ENCODE data around the gene ZNF354C. TPM values are rescaled to one million over a fixed set of nuclear protein-coding genes. Genes with fewer than 3 reads are reported as not detected.

ZNF354C gene
- total and polyA plus RNA-seq, 2 of the 13 experiments (the other 11 are each of a cell fraction or from before 2014, with no cell fraction given): 0.02 TPM; not detected in 1

- no peaks in the 10 kb centered on the region for H3K36me3 ChIP-seq (replicated peaks in 1 of 2; ENCODE audit: control insufficient read depth in 1 of 2, insufficient read depth in 2 of 2, low read length in 2 of 2)
- 37% methylated on average over 8 of the region's 13 CpGs for WGBS (ENCODE audit: low lambda C conversion rate)
- no peak overlapping the region for H3K27ac ChIP-seq (ENCODE audit: extremely low read length, insufficient read depth, low read length)
- DNase-seq (ENCODE audit: low spot score): no peak
- H4K20me1 ChIP-seq (ENCODE audit: insufficient read depth, low read length): no peaks in the 10 kb centered on the region
- no peak overlapping the region for H3K4me3 ChIP-seq (replicated peaks in 1 of 3; ENCODE audit: insufficient read depth in 1 of 3, low read depth in 2 of 3, low read length in 3 of 3)
- no peaks in the 10 kb centered on the region for H3K9me3 ChIP-seq (ENCODE audit: low read length)
- ChIA-PET POLR2A (no interaction called here), CTCF (ENCODE audit: low intra/inter-chr PET ratio, low total read pairs) (no interaction called here)
- in situ Hi-C loops (cut with HindIII; ENCODE audit: extremely low pct_ligation_motif_present, low pct_unique_long_range_greater_than_20kb) (no loop called here), intact Hi-C loops (cut with micrococcal nuclease; ENCODE audit: unreplicated experiment) (no loop called here)
- no peak overlapping the region for H2AFZ ChIP-seq (ENCODE audit: low read length)
- H3K79me2 ChIP-seq (ENCODE audit: insufficient read depth, low read length): no peaks in the 10 kb centered on the region
- no peak for ATAC-seq
- H3K4me2 ChIP-seq (ENCODE audit: low read depth, low read length): no peak overlapping the region
- BruUV-seq (replicated peaks): no TSS peak
- TF ChIP-seq ZNF576 (CRISPR knock-in tag; IDR thresholded peaks at IDR 0.05) (no peak), ZNF580 (CRISPR knock-in tag; IDR thresholded peaks at IDR 0.05; ENCODE audit: borderline replicate concordance, low read depth) (no peak), XRCC5 (optimal IDR thresholded peaks at IDR 0.05; ENCODE audit: low read length) (no peak), FOXM1 (CRISPR knock-in tag; IDR thresholded peaks at IDR 0.05) (no peak), SNAPC2 (CRISPR knock-in tag; IDR thresholded peaks at IDR 0.05) (no peak), KLF13 (CRISPR knock-in tag; IDR thresholded peaks at IDR 0.05) (no peak), ZSCAN20 (CRISPR knock-in tag; IDR thresholded peaks at IDR 0.05; ENCODE audit: borderline replicate concordance) (no peak), RELA (CRISPR knock-in tag; IDR thresholded peaks at IDR 0.05) (no peak), ARID5B (CRISPR knock-in tag; IDR thresholded peaks at IDR 0.05) (no peak)
- H3K4me1 ChIP-seq (ENCODE audit: insufficient read depth, low read length): no peaks in the 10 kb centered on the region
- peaks cover 1 to 12% of the 10 kb centered on the region in 2 experiments; a peak in 1 of 5 replicates for H3K27me3 ChIP-seq (ENCODE audit: control insufficient read depth in 1 of 2, insufficient read depth in 2 of 2, low read length in 2 of 2)
- FAIRE-seq: no peak
- H3K9ac ChIP-seq (ENCODE audit: insufficient read depth, low read depth, low read length): no peak overlapping the region
Observed at GRCh38 chr5:179113143-179113530, 53.0 kb downstream of the ZNF354C start.

All from HepG2 (cell line).